HepG2 (cell line): ENCODE data around the gene KCNAB1. TPM values are rescaled to one million over a fixed set of nuclear protein-coding genes. Genes with fewer than 3 reads are reported as not detected.

Experiments used
- ATAC-seq: fragments of 200-7000 bp; cut with Tn5 transposase; 3 replicates; pipeline ENCODE4 v1.9.1; 2020; ENCODE audit warnings: mild to moderate bottlenecking, moderate library complexity
- BruUV-seq: library from RNA; stranded (reverse); fragments of 400-500 nt; replicated peaks from 2 replicates; lab custom pipeline; 2021; lab: Mats Ljungman, UMichigan
- CTCF ChIA-PET: fragments of 300-600 bp; formaldehyde crosslinking; extraction: SDS; loops from one replicate; lab custom pipeline; 2021; ENCODE audit warnings: low total read pairs, inconsistent platforms, low intra/inter-chr PET ratio; lab: Yijun Ruan, JAX
- POLR2A ChIA-PET: fragments of 350-600 bp; sonication (Branson Sonifier 250); formaldehyde crosslinking; loops from one replicate; lab custom pipeline; 2020; ENCODE audit warnings: antibody characterized with exemption, inconsistent platforms; lab: Yijun Ruan, JAX
- DNase-seq: peaks from one replicate; pipeline ENCODE4 v3.0.0-alpha.2; 2015; ENCODE audit warnings: low spot score
- FAIRE-seq: peaks from 3 replicates; lab custom pipeline; 2011; peaks lifted over from hg19 to GRCh38; lab: Jason Lieb, UNC
- H2AFZ ChIP-seq: one replicate; pipeline ENCODE4 v1.6.1; 2011; ENCODE audit warnings: low read length, inconsistent platforms
- H3K27ac ChIP-seq: fragments of 300-600 bp; 3 replicates; pipeline ENCODE4 v1.8.0; 2011; ENCODE audit warnings: mixed run types, mild to moderate bottlenecking, mixed read lengths, low read length, inconsistent platforms; ENCODE audit not compliant: insufficient read depth; ENCODE audit errors: extremely low read length
- H3K27me3 ChIP-seq, 2 experiments: fragments of 200-600 bp in 1 of 2; 2 replicates in 1 of 2; 3 replicates in 1 of 2; pipeline versions ENCODE4 v1.6.0 to v1.8.0; 2011; ENCODE audit warnings: low read length in 2 of 2, mild to moderate bottlenecking in 2 of 2, moderate library complexity in 2 of 2, inconsistent platforms in 1 of 2; ENCODE audit not compliant: insufficient read depth in 2 of 2, control insufficient read depth in 1 of 2
- H3K36me3 ChIP-seq, 2 experiments: fragments of 200-600 bp in 1 of 2; replicated peaks in 1 of 2; 2 replicates in 1 of 2; 3 replicates in 1 of 2; pipeline versions ENCODE4 v1.5.1 to v1.8.0; 2011; ENCODE audit warnings: low read length in 2 of 2, inconsistent platforms in 1 of 2; ENCODE audit not compliant: insufficient read depth in 2 of 2, control insufficient read depth in 1 of 2
- H3K4me1 ChIP-seq: 2 replicates; pipeline ENCODE4 v1.5.1; 2012; ENCODE audit warnings: low read length, inconsistent platforms; ENCODE audit not compliant: insufficient read depth
- H3K4me2 ChIP-seq: 2 replicates; pipeline ENCODE4 v1.6.0; 2011; ENCODE audit warnings: low read depth, low read length, inconsistent platforms
- H3K4me3 ChIP-seq, 3 experiments: fragments of 200-600 bp in 1 of 3; sonication (generic), shearing (Covaris generic) in 1 of 3; replicated peaks in 1 of 3; 2 replicates each; pipeline ENCODE4 v1.5.1; 2011 to 2016; ENCODE audit warnings: low read length in 3 of 3, inconsistent platforms in 2 of 3, low read depth in 2 of 3, mild to moderate bottlenecking in 2 of 3, control low read depth in 1 of 3, mixed read lengths in 1 of 3; ENCODE audit not compliant: insufficient read depth in 1 of 3
- H3K79me2 ChIP-seq: one replicate; pipeline ENCODE4 v1.6.1; 2011; ENCODE audit warnings: low read length, inconsistent platforms; ENCODE audit not compliant: insufficient read depth
- H3K9ac ChIP-seq: 2 replicates; pipeline ENCODE4 v1.6.0; 2011; ENCODE audit warnings: mild to moderate bottlenecking, low read depth, low read length, inconsistent platforms; ENCODE audit not compliant: insufficient read depth
- H3K9me3 ChIP-seq: 2 replicates; pipeline ENCODE4 v1.5.1; 2012; ENCODE audit warnings: mild to moderate bottlenecking, low read length
- H4K20me1 ChIP-seq: 2 replicates; pipeline ENCODE4 v1.6.0; 2011; ENCODE audit warnings: inconsistent platforms, mild to moderate bottlenecking, low read length, moderate library complexity; ENCODE audit not compliant: insufficient read depth
- EED ChIP-seq: sonication (generic); formaldehyde crosslinking; IDR thresholded peaks from 2 replicates; pipeline ENCODE4 v1.5.0; 2020; ENCODE audit warnings: mild to moderate bottlenecking, missing genetic modification reagents
- FOSL2 ChIP-seq: sonication (generic); formaldehyde crosslinking; IDR thresholded peaks from 2 replicates; pipeline ENCODE4 v1.4.0; 2020; ENCODE audit warnings: missing genetic modification reagents
- HDAC6 ChIP-seq: fragments of 200-600 bp; sonication (generic); IDR thresholded peaks from 2 replicates; pipeline ENCODE4 v1.7.0; 2017; ENCODE audit warnings: mild to moderate bottlenecking, antibody characterized with exemption, low read length, low read depth
- HNF4G ChIP-seq, 2 experiments: sonication (generic) in 1 of 2; formaldehyde crosslinking in 1 of 2; IDR thresholded peaks; 2 replicates each; pipeline versions ENCODE4 v1.4.0 to v1.6.1; 2011 to 2020; ENCODE audit warnings: borderline replicate concordance in 2 of 2, low read depth in 2 of 2, mild to moderate bottlenecking in 2 of 2, low read length in 1 of 2, missing genetic modification reagents in 1 of 2, moderate library complexity in 1 of 2
- KLF6 ChIP-seq: IDR thresholded peaks from 2 replicates; pipeline ENCODE4 v1.8.0; 2016; ENCODE audit warnings: missing biosample characterization, missing genetic modification reagents
- TBX3 ChIP-seq: fragments of 450-650 bp; IDR thresholded peaks from 2 replicates; pipeline ENCODE4 v1.6.1; 2017; ENCODE audit warnings: antibody characterized with exemption, mild to moderate bottlenecking, inconsistent platforms, borderline replicate concordance
- WGBS: methylation state at CpG from one replicate; pipeline ENCODE4 v1.1.6; 2017; ENCODE audit warnings: low lambda C conversion rate; 5-methylcytosine and 5-hydroxymethylcytosine counted together
- in situ Hi-C: cut with HindIII; loops from 2 replicates; pipeline ENCODE4 v1.10.0; 2017; ENCODE audit warnings: low pct_unique_long_range_greater_than_20kb; ENCODE audit not compliant: extremely low pct_ligation_motif_present
- intact Hi-C: fragments of 100-400 bp; cut with micrococcal nuclease; formaldehyde crosslinking; loops from one replicate; pipeline ENCODE4 v1.10.0; 2022; ENCODE audit not compliant: unreplicated experiment
- polyA plus RNA-seq, 8 experiments: library from polyadenylated mRNA; depleted of rRNA in 3 of 8; stranded (reverse) in 7 of 8; unstranded in 1 of 8; fragments of >200 nt; fragmentation: Illumina TruSeq in 4 of 8; extraction: Trizol in 4 of 8; gene quantifications; 2 replicates each; pipeline versions ENCODE4 v1.2.1 to v1.2.3, GENCODE V29; 2011 to 2016; ENCODE audit warnings: low read depth in 4 of 8, missing spikeins in 1 of 8, mixed read lengths in 1 of 8; ENCODE audit not compliant: insufficient read depth in 1 of 8
- total RNA-seq, 5 experiments: library from RNA; depleted of rRNA; stranded (reverse); fragments of >200 nt; fragmentation: Illumina TruSeq; extraction: Trizol; gene quantifications; 2 replicates each; pipeline ENCODE4 v1.2.3, GENCODE V29; 2016; ENCODE audit warnings: low read depth in 1 of 5
- TF ChIP-seq, protein P1 (sequence below): IDR thresholded peaks from 2 replicates; pipeline ENCODE4 v1.6.1; 2018; ENCODE audit warnings: missing genetic modification reagents
- TF ChIP-seq, protein P2 (sequence below): sonication (generic); formaldehyde crosslinking; IDR thresholded peaks from 2 replicates; pipeline ENCODE4 v1.4.0; 2020; ENCODE audit warnings: missing genetic modification reagents

The KCNAB1 gene
- total and polyA plus RNA-seq, 2 of the 13 experiments (the other 11 are each of a cell fraction or from before 2014, with no cell fraction given), result not detected

DNA sequence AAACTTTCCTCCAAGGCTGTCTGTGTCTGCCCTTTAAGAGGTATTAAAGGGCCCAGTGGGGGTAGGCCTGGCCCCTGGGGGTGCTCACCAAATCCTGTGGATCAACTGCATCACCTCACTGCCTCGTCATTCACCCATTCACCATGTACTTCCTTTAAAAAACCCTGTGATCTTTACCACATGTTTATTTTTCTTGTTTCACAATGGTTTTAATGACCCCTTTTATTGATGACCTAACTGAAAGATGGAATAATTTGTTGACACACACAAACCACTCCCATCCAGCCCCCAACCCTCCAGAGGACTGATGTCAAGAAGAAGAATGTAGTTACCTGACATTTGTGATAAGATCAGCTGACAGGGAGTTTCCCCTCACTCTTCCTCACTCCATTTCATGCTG, 40.8 kb downstream of the KCNAB1 start:
- POLR2A ChIA-PET, result no interaction called here
- no peaks in the 10 kb centered on the region for H3K36me3 ChIP-seq
- no peak overlapping the region for H2AFZ ChIP-seq
- intact Hi-C loops (no loop called here), in situ Hi-C loops (loop anchor here (25.0 kb wide), 1 partner anchor 351 kb away; no protein-coding TSS in a partner anchor)
- H3K79me2 ChIP-seq, result no peaks in the 10 kb centered on the region
- H3K4me3 ChIP-seq, result no peak overlapping the region
- H3K9ac ChIP-seq, result no peak overlapping the region
- CTCF ChIA-PET, result no interaction called here
- no peak overlapping the region for H3K4me2 ChIP-seq
- H3K27ac ChIP-seq, result no peak overlapping the region
- BruUV-seq, result no TSS peak
- no peaks in the 10 kb centered on the region for H4K20me1 ChIP-seq
- no peak for DNase-seq
- TF ChIP-seq TBX3 (no peak), HNF4G (IDR thresholded peaks at IDR 0.05; ENCODE audit: borderline replicate concordance, low read depth, low read length) (no peak), HNF4G (CRISPR knock-in tag; IDR thresholded peaks at IDR 0.05; ENCODE audit: borderline replicate concordance, low read depth) (no peak), KLF6 (CRISPR knock-in tag) (no peak), FOSL2 (no peak), EED (no peak), HDAC6 (no peak)
- TF ChIP-seq, protein P1, sequence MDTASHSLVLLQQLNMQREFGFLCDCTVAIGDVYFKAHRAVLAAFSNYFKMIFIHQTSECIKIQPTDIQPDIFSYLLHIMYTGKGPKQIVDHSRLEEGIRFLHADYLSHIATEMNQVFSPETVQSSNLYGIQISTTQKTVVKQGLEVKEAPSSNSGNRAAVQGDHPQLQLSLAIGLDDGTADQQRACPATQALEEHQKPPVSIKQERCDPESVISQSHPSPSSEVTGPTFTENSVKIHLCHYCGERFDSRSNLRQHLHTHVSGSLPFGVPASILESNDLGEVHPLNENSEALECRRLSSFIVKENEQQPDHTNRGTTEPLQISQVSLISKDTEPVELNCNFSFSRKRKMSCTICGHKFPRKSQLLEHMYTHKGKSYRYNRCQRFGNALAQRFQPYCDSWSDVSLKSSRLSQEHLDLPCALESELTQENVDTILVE, result no peak
- TF ChIP-seq, protein P2, sequence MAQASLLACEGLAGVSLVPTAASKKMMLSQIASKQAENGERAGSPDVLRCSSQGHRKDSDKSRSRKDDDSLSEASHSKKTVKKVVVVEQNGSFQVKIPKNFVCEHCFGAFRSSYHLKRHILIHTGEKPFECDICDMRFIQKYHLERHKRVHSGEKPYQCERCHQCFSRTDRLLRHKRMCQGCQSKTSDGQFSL (CRISPR knock-in tag), result no peak
- TF ChIP-seq, all 625 proteins: peak for 0
- H3K27me3 ChIP-seq, result no peaks in the 10 kb centered on the region
- H3K4me1 ChIP-seq, result no peaks in the 10 kb centered on the region
- 3% methylated on average over 1 of the region's 1 CpG for WGBS
- H3K9me3 ChIP-seq, result no peaks in the 10 kb centered on the region
- ATAC-seq (no peak), FAIRE-seq (no peak)
